Right renal pelvis (tissue), 4 donors: Measurements from ENCODE around the gene NAA10. TPM values are rescaled to one million over a fixed set of nuclear protein-coding genes. Genes with fewer than 3 reads are reported as not detected.

Experiments
- DNase-seq, 4 donors: peaks; one replicate each; pipeline ENCODE4 v3.0.0-alpha.2; 2013; ENCODE audit warnings: low read depth in 4 of 4, low spot score in 3 of 4, missing footprints in 1 of 4
- polyA plus RNA-seq, 4 donors: library from polyadenylated mRNA; unstranded; fragments of 120-200 nt; gene quantifications; one replicate each; pipeline ENCODE4 v1.2.1, GENCODE V29; 2013; ENCODE audit not compliant: insufficient read length in 4 of 4

Gene NAA10
- polyA plus RNA-seq, 4 donors = 60.2 to 80.1 (median 66.6) TPM

GRCh38 chrX:153950127-153950526 is 15.3 kb upstream of the NAA10 start:
- no peak for DNase-seq

- DNase-seq = no peak
These were observed 14.3 kb upstream of the NAA10 start for GRCh38 chrX:153948847-153949805.

GRCh38 chrX:153948002-153948466 is 13.2 kb upstream of the NAA10 start:
- DNase-seq = no peak

DNA sequence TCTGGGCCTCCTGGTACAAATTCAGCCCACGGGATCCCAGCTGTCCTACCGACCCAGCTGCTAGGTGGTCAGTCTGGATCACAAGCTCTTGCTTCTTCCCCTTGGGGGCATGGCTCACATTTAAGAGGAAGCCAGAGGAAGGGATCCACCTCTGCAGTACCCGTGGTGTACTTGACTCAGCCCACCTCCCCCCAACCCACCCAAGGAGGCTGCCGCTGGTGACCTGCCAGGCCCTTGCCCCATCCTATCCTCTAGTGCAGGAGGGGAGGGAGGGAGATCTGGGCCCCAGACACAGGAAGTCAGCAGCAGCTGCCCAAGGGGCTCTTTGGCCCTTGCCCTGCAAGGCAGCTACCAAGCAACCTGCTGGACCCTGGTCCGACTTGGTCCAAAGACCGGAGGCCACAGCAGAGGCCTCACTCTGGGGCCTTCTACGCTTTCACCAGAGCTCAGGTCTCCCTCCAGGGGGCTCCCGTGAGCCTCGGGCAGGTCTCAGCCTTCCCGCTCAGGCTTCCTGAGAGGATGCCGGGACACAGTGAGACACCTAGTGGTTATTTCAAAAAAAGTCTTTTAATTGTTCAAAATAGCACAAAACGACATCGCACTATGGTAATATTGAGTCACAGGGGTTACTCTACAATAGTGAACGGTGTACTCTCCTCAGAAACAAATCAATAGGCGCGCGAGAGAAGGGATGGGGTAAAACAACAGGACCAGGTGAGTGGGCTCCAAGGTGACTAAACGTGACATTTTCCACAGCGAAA is 12.4 kb upstream of the NAA10 start:
- no peak for DNase-seq

DNA sequence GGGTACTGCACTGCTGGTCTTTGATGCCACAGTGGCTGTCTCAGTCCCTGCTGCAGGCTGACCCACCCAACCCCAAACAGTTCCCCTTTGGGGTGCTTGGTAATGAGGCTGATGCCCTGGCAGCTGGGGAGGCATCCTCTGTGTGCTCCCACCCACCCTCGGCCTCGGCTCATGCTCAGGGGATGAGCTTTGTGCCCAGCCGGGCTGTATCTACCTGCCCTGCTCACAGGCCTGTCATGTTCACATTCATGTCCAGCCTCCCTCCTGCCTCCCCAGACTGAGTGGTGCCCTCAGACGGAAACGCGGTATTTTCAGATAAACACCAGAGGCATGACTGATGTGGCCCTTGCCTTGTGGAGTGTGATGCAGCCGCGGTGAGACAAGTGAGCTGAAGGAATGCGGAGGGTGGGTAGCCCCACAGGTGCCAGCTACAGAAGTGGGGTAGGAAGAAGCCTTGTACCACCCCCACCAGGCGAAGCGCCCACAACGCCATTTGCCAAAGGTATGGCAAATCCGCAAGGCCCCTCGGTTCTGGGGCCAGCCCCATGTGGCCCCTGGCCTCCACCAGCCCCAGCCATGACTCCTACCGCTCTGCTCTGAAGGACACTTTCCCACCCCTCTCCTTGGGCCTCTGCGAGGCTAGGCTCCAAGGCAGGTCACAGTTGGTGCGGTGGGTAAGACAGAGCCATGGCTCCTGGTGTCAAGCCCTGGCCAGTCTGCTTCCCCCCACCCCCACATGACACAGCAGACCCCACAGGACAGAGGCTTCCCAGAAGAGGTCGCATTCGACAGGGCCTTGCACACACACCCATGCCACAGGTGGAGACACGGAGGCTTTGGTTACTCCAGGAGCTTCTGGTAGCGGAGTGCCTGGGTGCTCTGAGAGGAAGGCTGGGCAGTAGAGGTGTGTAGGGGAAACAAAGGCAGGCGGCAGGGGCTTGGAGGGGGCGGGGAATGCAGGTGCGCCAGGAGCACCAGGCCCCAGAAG is 11.4 kb upstream of the NAA10 start:
- DNase-seq = no peak

- no peak for DNase-seq
These were observed 9.9 kb upstream of the NAA10 start for GRCh38 chrX:153944800-153945150.

DNA sequence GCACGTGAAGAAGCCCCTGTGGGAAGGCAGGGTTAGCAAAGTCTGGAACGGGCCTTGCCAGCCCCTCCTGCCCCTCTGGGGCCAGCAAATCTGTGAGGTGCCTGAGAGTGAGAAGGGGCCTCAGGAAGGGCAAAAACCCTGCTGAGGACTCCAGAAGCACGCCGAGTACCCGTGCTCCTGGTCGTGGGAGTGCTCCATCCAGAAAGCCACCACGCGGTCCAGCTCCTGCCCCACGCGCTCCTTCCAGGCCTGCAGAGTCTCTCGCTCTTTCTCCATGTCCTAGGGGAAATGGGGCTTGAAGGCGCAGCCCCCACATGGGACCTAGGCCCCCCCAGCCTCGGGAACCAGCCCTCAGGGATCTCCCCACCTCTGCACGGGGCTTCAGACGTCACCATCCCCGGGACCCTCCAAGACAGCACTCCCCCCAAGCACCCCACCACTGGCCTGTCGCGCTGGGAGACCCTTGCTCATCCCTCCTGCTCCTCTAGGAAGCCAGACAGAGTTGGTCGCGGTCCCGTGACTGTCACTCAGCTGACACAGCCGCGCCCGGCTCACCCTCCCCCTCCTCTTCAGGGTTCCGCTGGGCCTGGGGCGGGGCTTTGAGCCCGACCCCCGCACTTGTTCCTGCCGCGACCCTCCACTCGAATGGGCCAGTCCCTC is 9.4 kb upstream of the NAA10 start, which contains the start of gene RENBP:
Gene RENBP (minus strand): TSS at position 504 of the 660 bp plus-strand sequence. CDS start 33 bp downstream, at position 471.
- no peak for DNase-seq

DNA sequence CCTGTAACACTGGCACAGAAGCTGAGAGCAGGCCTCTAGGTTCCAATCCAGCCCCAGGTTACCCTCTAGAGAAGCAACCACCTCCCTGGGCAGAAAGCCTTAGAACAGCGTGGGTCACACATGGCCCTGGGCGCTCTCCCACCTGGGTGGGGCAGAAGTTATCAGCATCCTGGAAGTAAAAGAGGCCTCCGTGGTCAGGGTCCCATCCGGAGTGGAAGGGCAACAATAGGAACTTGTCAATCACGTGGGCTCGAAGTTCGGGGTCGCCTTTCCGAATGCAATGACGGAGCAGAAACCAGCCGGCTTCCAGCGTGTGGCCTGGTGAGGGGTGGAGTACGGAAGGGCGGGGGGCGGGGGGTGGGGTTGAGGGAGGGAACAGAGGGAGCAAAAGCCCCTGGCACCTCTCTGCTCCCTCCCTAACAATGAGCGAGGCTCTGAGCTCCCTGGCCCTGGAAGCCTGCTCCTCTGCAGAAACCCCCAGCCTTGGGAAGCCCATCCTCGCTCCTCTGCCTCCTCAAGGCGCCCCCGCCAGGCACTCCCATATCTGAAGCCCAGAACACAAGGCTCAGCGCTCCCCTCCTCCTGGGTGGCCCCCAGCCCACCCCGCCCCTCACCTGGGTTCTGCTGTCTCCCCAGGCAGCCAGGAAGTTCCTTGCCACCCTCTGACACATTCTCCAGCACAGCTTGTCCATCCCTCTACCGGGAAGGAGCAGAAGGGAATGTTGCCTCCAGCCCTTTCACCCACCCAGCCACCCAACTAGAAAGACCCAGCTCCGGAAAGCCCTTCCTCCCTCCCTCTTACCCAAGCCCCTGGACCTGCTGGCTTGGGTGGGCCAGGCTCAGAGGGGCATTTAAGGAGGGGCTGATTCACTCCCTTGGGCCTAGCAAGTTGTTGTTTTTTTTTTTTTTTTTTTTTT is 6.8 kb upstream of the NAA10 start:
- no peak for DNase-seq

GRCh38 chrX:153939573-153939972 is 4.7 kb upstream of the NAA10 start:
- no peak for DNase-seq

GRCh38 chrX:153938226-153938786 is 3.5 kb upstream of the NAA10 start:
- no peak for DNase-seq

DNA sequence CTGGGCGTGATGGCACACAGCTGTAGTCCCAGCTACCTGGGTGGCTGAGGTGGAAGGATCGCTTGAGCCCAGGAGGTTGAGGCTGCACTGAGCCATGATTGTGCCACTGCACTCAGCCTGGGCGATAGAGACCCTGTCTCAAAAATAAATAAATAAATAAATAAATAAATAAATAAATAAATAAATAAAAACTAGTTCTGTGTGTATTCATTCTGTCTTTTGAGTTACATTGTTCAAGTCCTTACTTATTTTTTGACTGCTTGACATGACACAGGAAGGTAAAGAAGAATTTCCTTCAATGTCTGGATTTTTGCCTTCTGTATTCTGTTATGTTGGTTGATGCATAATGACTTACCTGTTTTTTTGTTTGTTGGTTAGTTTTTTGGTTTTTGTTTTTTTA is 2.2 kb upstream of the NAA10 start:
- no peak for DNase-seq

- DNase-seq = no peak
These were observed 552 bp upstream of the NAA10 start for GRCh38 chrX:153935326-153935851.

GRCh38 chrX:153934148-153934761 is 582 bp downstream of the NAA10 start:
- no peak for DNase-seq

GRCh38 chrX:153933748-153934147 is 1.1 kb downstream of the NAA10 start:
- DNase-seq = no peak

- no peak for DNase-seq
These were observed 2.5 kb downstream of the NAA10 start for GRCh38 chrX:153932220-153932915.

DNA sequence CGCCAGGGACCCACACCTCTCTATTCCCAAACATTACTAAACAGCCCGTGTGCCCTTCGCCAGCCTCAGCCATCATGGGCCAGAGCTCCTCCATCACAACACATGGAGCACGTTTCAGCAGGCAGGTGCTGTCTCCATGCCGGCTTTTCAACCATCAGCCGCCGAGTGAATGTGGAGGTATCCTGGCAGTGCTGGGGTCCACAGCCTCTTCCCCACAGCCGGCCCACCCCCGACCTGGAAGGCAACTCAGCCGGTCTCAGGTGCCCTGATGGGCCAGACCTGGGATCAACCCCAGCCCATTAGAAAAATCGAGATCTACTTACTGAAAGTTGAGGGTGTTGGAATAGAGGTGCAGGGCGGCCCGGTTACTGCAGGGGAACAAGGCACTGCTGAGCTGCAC is 3.1 kb downstream of the NAA10 start:
- DNase-seq = no peak

DNA sequence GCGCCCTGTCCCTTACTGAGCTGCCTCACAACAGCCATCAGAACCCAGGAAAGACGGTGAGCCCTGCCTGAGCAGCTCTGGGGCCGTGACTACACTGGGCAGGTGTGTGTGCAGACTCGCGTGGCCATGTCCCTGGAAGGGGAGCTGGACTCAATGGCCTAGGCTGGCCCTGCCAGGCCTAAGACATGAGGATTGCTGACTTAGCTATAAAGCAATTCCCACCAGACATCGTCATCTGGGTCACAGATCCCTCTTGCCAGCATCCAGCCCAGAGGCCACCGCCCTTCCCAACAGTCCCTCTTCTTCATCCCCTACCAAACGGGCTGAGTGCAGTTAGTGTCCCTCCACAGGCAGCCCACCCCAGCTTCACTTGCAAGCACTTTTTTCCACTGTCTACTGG is 3.7 kb downstream of the NAA10 start:
- DNase-seq = no peak
